Colonic mucosa (tissue), 4 donors: Measurements from ENCODE around the gene NTSR1. TPM values are rescaled to one million over a fixed set of nuclear protein-coding genes. Genes with fewer than 3 reads are reported as not detected.

Experiments
- DNase-seq: peaks from one replicate; pipeline ENCODE4 v3.0.0-alpha.2; 2020
- H3K27ac ChIP-seq: fragments of 200-600 bp; one replicate; pipeline ENCODE4 v1.8.0; 2021
- H3K27me3 ChIP-seq: fragments of 200-600 bp; one replicate; pipeline ENCODE4 v1.8.0; 2021
- H3K36me3 ChIP-seq: fragments of 200-600 bp; one replicate; pipeline ENCODE4 v1.8.0; 2021
- H3K4me1 ChIP-seq: fragments of 200-600 bp; one replicate; pipeline ENCODE4 v1.8.0; 2021; ENCODE audit warnings: mild to moderate bottlenecking
- H3K4me3 ChIP-seq: fragments of 200-600 bp; one replicate; pipeline ENCODE4 v1.8.0; 2021
- H3K9ac ChIP-seq, 2 donors: one replicate each; pipeline ENCODE4 v1.7.0; 2013; ENCODE audit warnings: control low read depth in 2 of 2, low read depth in 2 of 2, low read length in 2 of 2
- H3K9me3 ChIP-seq: fragments of 200-600 bp; one replicate; pipeline ENCODE4 v1.8.0; 2021
- intact Hi-C: fragments of 100-400 bp; cut with DNase I; formaldehyde crosslinking; loops from one replicate; pipeline ENCODE4 v1.14.1; 2022
- total RNA-seq, 2 donors: library from RNA; stranded (reverse); fragmentation: NEBNext Ultra II Directional in 1 of 2; extraction: Animal tissue kit (Norgen Biotek cat#: 25700) in 1 of 2; gene quantifications; one replicate each; pipeline ENCODE4 v1.2.1, GENCODE V29; 2021
- TF ChIP-seq, protein P1 (sequence below): fragments of 200-600 bp; IDR thresholded peaks from one replicate; pipeline ENCODE4 v1.8.0; 2022; ENCODE audit warnings: antibody characterized with exemption, mild to moderate bottlenecking
- donor health status: healthy.
- donor health status: DM: no; HTN: no; CAD: no.
- donor health status: DM: no; HTN: no; CAD: no.

Gene NTSR1
- total RNA-seq, 2 donors from 2014 or later: 0.05 to 2.9 TPM

DNA sequence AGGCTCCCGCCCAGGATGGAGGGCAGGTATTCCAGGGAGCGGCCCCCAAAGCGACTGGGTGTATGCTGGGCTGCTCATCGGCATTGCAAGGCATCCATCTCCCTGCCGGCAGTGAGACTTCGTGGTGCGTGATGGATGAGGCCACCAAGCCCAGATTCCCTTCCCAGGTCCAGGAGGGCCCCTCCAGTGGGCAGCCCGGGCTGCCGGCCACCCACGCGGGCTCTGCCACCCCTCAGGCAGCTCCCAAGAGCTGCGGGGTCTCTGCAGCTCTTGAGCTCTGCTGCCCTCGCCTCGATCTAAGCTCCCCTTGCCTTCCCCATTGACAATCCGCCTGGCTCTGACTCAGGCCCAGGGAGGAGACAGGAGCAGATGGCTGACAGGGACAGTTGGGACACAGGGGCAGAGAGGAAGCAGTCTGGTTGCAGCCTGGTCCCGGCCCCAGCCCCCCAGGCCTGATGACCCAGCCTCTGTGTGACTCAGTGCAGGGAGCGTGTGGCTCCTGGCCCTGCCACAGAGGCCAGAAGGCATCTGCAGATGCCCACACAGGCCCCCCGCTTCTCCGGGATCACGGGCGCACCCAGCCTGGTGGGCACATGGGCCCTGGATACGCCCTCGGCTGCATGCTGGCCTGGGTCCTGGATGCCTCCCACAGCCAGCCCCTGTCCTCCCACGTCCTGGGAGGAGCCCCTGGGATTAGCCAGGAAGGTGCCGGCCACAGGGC lies 33.3 kb upstream of the NTSR1 start:
- no peaks in the 10 kb centered on the region for H3K27me3 ChIP-seq
- DNase-seq: no peak
- intact Hi-C loops: no loop called here
- TF ChIP-seq, protein P1, sequence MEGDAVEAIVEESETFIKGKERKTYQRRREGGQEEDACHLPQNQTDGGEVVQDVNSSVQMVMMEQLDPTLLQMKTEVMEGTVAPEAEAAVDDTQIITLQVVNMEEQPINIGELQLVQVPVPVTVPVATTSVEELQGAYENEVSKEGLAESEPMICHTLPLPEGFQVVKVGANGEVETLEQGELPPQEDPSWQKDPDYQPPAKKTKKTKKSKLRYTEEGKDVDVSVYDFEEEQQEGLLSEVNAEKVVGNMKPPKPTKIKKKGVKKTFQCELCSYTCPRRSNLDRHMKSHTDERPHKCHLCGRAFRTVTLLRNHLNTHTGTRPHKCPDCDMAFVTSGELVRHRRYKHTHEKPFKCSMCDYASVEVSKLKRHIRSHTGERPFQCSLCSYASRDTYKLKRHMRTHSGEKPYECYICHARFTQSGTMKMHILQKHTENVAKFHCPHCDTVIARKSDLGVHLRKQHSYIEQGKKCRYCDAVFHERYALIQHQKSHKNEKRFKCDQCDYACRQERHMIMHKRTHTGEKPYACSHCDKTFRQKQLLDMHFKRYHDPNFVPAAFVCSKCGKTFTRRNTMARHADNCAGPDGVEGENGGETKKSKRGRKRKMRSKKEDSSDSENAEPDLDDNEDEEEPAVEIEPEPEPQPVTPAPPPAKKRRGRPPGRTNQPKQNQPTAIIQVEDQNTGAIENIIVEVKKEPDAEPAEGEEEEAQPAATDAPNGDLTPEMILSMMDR: no peak
- H3K4me3 ChIP-seq: no peak overlapping the region
- no peaks in the 10 kb centered on the region for H3K4me1 ChIP-seq
- no peaks in the 10 kb centered on the region for H3K36me3 ChIP-seq
- no peaks in the 10 kb centered on the region for H3K9me3 ChIP-seq
- no peak overlapping the region for H3K27ac ChIP-seq
- H3K9ac ChIP-seq: no peak overlapping the region

DNA sequence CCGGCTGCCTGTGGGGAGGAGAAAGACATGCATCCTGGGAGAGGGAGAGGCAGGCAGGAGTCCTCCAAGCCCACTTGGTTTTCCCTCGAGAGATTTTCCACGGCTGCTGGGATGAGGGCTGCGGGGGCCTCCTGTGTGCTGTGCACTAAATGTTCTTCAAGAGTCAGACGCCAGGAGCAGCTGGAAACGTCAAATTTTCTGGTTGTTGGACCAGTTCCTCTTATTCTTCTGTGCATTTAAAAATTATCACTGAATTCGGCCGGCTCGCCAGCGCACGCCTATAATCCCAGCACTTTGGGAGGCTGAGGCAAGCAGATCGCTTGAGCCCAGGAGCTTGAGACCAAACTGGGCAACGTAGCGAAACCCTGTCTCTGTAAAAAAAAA lies 32.8 kb upstream of the NTSR1 start:
- Histone ChIP-seq H3K27ac (no peak overlapping the region), H3K4me3 (no peak overlapping the region), H3K4me1 (no peaks in the 10 kb centered on the region), H3K36me3 (no peaks in the 10 kb centered on the region), H3K9me3 (no peaks in the 10 kb centered on the region), H3K9ac (no peak overlapping the region), H3K27me3 (no peaks in the 10 kb centered on the region)
- TF ChIP-seq, protein P1: no peak
- no peak for DNase-seq
- intact Hi-C loops: no loop called here

DNA sequence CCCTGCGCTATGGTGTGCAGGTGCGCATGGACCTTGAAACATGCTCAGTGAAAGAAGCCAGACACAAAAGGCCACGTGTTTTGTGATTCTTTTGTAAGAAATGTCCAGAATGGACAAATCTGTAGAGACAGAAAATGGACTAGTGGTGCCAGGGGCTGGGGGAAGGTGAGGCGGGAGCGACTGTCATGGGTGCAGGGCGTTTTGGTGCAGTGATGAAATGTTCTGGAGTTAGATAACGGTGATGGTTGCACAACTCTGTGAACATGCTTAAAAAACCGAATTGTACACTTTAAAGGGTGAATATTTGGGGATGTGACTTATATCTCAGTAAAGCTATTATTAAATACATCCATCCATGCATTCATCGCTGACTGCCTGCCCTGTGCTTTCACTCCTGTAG lies 31.7 kb upstream of the NTSR1 start:
- TF ChIP-seq, protein P1: no peak
- Histone ChIP-seq H3K4me3 (no peak overlapping the region), H3K27ac (no peak overlapping the region), H3K9me3 (no peaks in the 10 kb centered on the region), H3K36me3 (no peaks in the 10 kb centered on the region), H3K9ac (no peak overlapping the region), H3K4me1 (no peaks in the 10 kb centered on the region), H3K27me3 (no peaks in the 10 kb centered on the region)
- no peak for DNase-seq
- intact Hi-C loops: no loop called here

DNA sequence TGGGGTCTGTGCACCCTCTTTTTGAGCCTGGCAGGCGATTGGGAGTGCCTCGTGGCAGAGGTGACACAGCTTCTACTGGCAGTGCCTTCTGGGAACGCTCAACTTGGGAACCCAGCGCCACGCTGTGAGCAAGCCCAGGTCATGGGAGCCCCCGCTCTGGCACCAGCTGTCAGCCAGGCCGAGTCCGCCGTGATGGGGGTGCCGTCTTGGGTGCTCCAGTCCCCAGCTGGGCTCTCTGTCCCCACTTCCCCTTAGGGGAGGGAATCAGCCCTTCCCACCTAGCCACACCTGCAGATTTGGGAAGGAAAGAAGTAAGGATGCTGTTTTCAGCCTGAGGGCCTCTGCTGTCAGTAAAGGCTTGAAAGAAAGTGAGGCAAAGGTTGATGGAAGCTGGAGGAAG lies 31.0 kb upstream of the NTSR1 start:
- H3K4me1 ChIP-seq: no peaks in the 10 kb centered on the region
- H3K27me3 ChIP-seq: no peaks in the 10 kb centered on the region
- no peaks in the 10 kb centered on the region for H3K36me3 ChIP-seq
- no peaks in the 10 kb centered on the region for H3K9me3 ChIP-seq
- TF ChIP-seq, protein P1: no peak
- H3K4me3 ChIP-seq: no peak overlapping the region
- intact Hi-C loops: no loop called here
- H3K9ac ChIP-seq: no peak overlapping the region
- DNase-seq: no peak
- H3K27ac ChIP-seq: no peak overlapping the region

DNA sequence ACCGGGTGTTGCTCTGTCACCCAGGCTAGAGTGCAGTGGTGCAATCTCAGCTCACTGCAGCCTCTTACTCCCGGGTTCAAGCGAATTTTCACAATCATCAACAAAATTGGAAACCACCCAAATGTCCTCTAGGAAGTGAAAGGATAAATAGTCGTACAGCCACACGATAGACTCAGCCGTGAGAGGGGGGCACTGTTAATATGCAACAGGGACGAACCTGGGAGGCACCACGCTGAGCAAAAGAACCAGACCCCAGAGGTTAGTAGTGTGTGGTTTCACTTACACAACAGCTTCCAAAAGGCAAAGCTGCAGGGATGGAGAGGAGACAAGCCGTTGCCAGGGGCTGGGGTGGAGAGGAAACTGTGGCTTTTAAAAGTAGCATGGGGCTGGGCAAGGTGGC lies 30.1 kb upstream of the NTSR1 start:
- DNase-seq: no peak
- H3K27me3 ChIP-seq: no peaks in the 10 kb centered on the region
- no peaks in the 10 kb centered on the region for H3K36me3 ChIP-seq
- no peak overlapping the region for H3K4me3 ChIP-seq
- no peak overlapping the region for H3K9ac ChIP-seq
- H3K9me3 ChIP-seq: no peaks in the 10 kb centered on the region
- H3K27ac ChIP-seq: no peak overlapping the region
- TF ChIP-seq, protein P1: no peak
- no peaks in the 10 kb centered on the region for H3K4me1 ChIP-seq
- intact Hi-C loops: no loop called here
